HepG2 (cell line): ENCODE data around the gene MAN1C1. TPM values are rescaled to one million over a fixed set of nuclear protein-coding genes. Genes with fewer than 3 reads are reported as not detected.
A peak's percentile ranks its signal among the peaks of the same experiment; 100 is the strongest.

Source experiments
- CCDC6 ChIP-seq: sonication (generic); formaldehyde crosslinking; IDR thresholded peaks from 2 replicates; pipeline ENCODE4 v1.8.1; 2022; ENCODE audit warnings: mild to moderate bottlenecking, missing genetic modification reagents, moderate library complexity
- CEBPZ ChIP-seq: IDR thresholded peaks from 2 replicates; pipeline ENCODE4 v1.6.1; 2012; ENCODE audit warnings: low read length, improper control_type of control experiment
- CSRNP1 ChIP-seq: sonication (generic); formaldehyde crosslinking; IDR thresholded peaks from 2 replicates; pipeline ENCODE4 v1.8.1; 2023; ENCODE audit warnings: mild to moderate bottlenecking, missing genetic modification reagents
- GFI1 ChIP-seq: sonication (generic); formaldehyde crosslinking; IDR thresholded peaks from 2 replicates; pipeline ENCODE4 v1.5.0; 2020; ENCODE audit warnings: missing genetic modification reagents, mild to moderate bottlenecking, borderline replicate concordance
- SMC3 ChIP-seq: IDR thresholded peaks from 2 replicates; pipeline ENCODE4 v1.6.1; 2011; ENCODE audit warnings: low read length, improper control_type of control experiment
- TEAD3 ChIP-seq: optimal IDR thresholded peaks from 2 replicates; pipeline ENCODE3; 2016; ENCODE audit warnings: borderline replicate concordance
- ZBTB8A ChIP-seq: sonication (generic); formaldehyde crosslinking; IDR thresholded peaks from 2 replicates; pipeline ENCODE4 v1.4.0; 2020; ENCODE audit warnings: mild to moderate bottlenecking, low read depth, missing genetic modification reagents, borderline replicate concordance
- polyA plus RNA-seq, 8 experiments: library from polyadenylated mRNA; depleted of rRNA in 3 of 8; stranded (reverse) in 7 of 8; unstranded in 1 of 8; fragments of >200 nt; fragmentation: Illumina TruSeq in 4 of 8; extraction: Trizol in 4 of 8; gene quantifications; 2 replicates each; pipeline versions ENCODE4 v1.2.1 to v1.2.3, GENCODE V29; 2011 to 2016; ENCODE audit warnings: low read depth in 4 of 8, missing spikeins in 1 of 8, mixed read lengths in 1 of 8; ENCODE audit not compliant: insufficient read depth in 1 of 8
- total RNA-seq, 5 experiments: library from RNA; depleted of rRNA; stranded (reverse); fragments of >200 nt; fragmentation: Illumina TruSeq; extraction: Trizol; gene quantifications; 2 replicates each; pipeline ENCODE4 v1.2.3, GENCODE V29; 2016; ENCODE audit warnings: low read depth in 1 of 5

MAN1C1 gene
- total and polyA plus RNA-seq, 2 of the 13 experiments (the other 11 are each of a cell fraction or from before 2014, with no cell fraction given), result 0.18 to 0.49 TPM

DNA sequence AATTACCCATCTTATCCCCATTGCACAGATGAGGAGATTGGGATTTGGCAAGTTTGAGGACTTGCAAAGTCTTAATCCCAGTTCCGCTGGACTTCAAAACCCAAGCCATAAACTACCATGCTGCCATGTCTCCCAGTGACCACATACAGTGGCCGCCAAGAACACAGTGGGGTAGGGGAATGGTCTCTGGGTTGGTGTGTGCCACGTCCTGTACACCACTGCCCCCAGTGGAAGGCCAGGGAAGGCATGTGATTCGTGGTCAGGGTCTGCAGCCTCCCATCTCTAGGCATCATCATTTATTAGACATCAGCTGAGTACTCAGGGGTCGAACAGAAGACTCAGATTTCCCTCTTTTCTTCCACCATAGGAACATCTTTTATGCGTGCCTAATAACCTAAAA, 76.0 kb downstream of the MAN1C1 start (continued):
- TF ChIP-seq CSRNP1 (CRISPR knock-in tag), result no peak
- no peak for TF ChIP-seq CEBPZ
- no peak for TF ChIP-seq CCDC6 (CRISPR knock-in tag)
- 0 out of 2 replicates have a peak, but pooled peaks have one; percentile 22 for TF ChIP-seq SMC3
- TF ChIP-seq ZBTB8A (CRISPR knock-in tag), result no peak
- peak; percentile 15 for TF ChIP-seq TEAD3 (CRISPR knock-in tag)
- TF ChIP-seq GFI1 (CRISPR knock-in tag), result no peak
